ENCODE measurements around the gene HPCA.

Gene HPCA

DNA sequence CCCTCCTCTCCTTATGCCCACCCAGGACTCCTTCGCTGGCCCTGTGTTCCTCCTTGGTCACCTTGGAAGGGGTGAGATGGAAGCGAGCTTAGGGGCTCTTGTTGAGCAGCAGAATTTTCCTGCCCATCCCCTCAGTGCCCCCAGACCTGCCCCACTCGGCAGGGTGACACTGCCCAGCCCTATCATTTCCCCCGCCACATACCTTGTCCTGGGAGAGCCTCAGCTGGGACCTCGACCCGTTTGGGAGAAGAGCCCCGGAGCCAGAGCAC, 14.2 kb upstream of the HPCA start:
- H3K27me3 ChIP-seq (ENCODE audit: low read length): 0 out of 2 replicates have a peak, but pooled peaks cover 4% of the 10 kb centered on the region
- no peak overlapping the region for H3K9ac ChIP-seq (ENCODE audit: low read length)
- no peak overlapping the region for H3K27ac ChIP-seq (ENCODE audit: low read depth, low read length)
- H3K4me2 ChIP-seq (ENCODE audit: low read depth, low read length, poor library complexity, severe bottlenecking): no peak overlapping the region
- no peaks in the 10 kb centered on the region for H4K20me1 ChIP-seq (ENCODE audit: low read depth, low read length)
- no peak overlapping the region for H2AFZ ChIP-seq (ENCODE audit: low read depth, low read length, severe bottlenecking)
- H3K4me3 ChIP-seq (ENCODE audit: insufficient read depth, low read length, poor library complexity, severe bottlenecking): no peak overlapping the region
- H3K9me3 ChIP-seq (ENCODE audit: insufficient read depth, low read length): no peaks in the 10 kb centered on the region
- H3K79me2 ChIP-seq (ENCODE audit: insufficient read depth, low read length): no peaks in the 10 kb centered on the region
- TF ChIP-seq, protein P1, sequence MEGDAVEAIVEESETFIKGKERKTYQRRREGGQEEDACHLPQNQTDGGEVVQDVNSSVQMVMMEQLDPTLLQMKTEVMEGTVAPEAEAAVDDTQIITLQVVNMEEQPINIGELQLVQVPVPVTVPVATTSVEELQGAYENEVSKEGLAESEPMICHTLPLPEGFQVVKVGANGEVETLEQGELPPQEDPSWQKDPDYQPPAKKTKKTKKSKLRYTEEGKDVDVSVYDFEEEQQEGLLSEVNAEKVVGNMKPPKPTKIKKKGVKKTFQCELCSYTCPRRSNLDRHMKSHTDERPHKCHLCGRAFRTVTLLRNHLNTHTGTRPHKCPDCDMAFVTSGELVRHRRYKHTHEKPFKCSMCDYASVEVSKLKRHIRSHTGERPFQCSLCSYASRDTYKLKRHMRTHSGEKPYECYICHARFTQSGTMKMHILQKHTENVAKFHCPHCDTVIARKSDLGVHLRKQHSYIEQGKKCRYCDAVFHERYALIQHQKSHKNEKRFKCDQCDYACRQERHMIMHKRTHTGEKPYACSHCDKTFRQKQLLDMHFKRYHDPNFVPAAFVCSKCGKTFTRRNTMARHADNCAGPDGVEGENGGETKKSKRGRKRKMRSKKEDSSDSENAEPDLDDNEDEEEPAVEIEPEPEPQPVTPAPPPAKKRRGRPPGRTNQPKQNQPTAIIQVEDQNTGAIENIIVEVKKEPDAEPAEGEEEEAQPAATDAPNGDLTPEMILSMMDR (IDR thresholded peaks at IDR 0.05; ENCODE audit: insufficient read depth, low read length, poor library complexity, severe bottlenecking): no peak
- H3F3A ChIP-seq (ENCODE audit: insufficient read depth): no peaks in the 10 kb centered on the region
- H3K36me3 ChIP-seq (ENCODE audit: low read length): no peaks in the 10 kb centered on the region
- H3K9me2 ChIP-seq (replicated peaks; ENCODE audit: insufficient read depth, low read length): no peaks in the 10 kb centered on the region

DNA sequence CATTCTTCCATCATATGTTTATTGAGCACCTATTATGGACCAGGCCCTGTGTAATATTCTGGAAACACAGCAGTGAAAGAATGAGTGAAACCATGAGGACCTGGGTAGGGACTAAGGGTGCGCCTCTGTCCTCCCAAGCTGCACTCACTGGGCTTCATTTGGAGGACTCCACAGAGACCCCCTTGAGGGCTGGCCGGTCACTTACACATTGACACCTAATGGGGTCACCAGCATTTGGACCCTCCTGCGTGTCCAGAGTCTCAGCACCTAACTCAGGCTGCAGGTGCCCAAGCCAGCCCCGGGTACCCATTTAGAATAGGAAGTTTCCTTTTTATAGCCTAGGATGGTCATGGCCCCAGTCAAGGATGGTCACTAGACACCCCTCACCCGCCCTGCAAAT, 12.8 kb upstream of the HPCA start:
- H3K27ac ChIP-seq (ENCODE audit: low read depth, low read length): no peak overlapping the region
- H3K9me3 ChIP-seq (ENCODE audit: insufficient read depth, low read length): no peaks in the 10 kb centered on the region
- no peak overlapping the region for H3K9ac ChIP-seq (ENCODE audit: low read length)
- no peaks in the 10 kb centered on the region for H4K20me1 ChIP-seq (ENCODE audit: low read depth, low read length)
- H2AFZ ChIP-seq (ENCODE audit: low read depth, low read length, severe bottlenecking): no peak overlapping the region
- H3K9me2 ChIP-seq (replicated peaks; ENCODE audit: insufficient read depth, low read length): no peaks in the 10 kb centered on the region
- H3K79me2 ChIP-seq (ENCODE audit: insufficient read depth, low read length): no peaks in the 10 kb centered on the region
- H3F3A ChIP-seq (ENCODE audit: insufficient read depth): no peaks in the 10 kb centered on the region
- no peak for TF ChIP-seq EZH2phosphoT487 (conservative IDR thresholded peaks at IDR 0.05; ENCODE audit: low read length)
- TF ChIP-seq, protein P1 (IDR thresholded peaks at IDR 0.05; ENCODE audit: insufficient read depth, low read length, poor library complexity, severe bottlenecking): no peak
- no peak overlapping the region for H3K4me2 ChIP-seq (ENCODE audit: low read depth, low read length, poor library complexity, severe bottlenecking)
- H3K4me3 ChIP-seq (ENCODE audit: insufficient read depth, low read length, poor library complexity, severe bottlenecking): no peak overlapping the region
- 0 out of 2 replicates have a peak, but pooled peaks cover 4% of the 10 kb centered on the region for H3K27me3 ChIP-seq (ENCODE audit: low read length)
- no peaks in the 10 kb centered on the region for H3K36me3 ChIP-seq (ENCODE audit: low read length)

DNA sequence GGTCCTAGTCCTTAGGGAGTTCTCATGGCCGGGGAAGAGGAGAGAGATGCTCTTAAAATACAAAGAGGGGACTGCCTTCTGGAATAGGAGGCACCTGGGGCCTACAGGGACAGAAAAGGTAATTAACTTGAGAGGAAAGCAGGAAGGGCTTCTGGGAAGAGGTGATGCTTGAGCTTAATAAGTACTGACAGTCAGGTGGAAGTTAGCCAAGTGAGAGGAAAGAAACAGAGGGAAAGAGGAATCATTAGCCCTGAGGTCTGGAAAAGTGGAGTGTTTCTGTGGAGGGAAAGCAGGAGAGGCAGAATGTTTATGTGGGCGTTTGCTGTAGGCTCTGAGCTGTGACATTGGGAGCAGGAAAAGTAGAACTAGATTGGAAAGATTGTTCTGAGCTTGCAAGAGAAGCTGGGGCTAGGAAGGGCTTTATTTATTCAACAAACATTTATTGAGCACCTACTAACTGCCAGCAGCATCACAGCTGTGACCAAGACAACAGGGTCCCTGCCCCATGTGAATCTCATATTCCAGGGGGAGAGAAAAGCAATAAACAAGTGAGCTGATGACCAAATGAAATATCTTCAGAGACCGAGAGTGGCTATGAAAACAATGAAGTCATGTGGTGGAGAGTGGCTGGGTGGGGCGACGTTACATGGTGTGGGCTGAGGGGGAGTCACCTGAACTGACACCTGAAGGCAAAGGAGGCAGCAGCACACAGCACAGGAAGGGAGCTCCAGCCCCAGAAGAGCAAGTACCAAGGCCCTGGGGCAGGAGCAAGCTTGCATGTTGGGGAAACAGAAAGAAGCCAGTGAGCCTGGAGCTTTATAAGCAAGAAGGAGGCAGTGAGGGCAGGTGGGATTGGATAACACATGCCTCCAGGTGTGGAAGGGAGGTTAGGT, 11.2 kb upstream of the HPCA start:
- Histone ChIP-seq H3K36me3 (ENCODE audit: low read length) (no peaks in the 10 kb centered on the region), H3K4me2 (ENCODE audit: low read depth, low read length, poor library complexity, severe bottlenecking) (no peak overlapping the region), H4K20me1 (ENCODE audit: low read depth, low read length) (no peaks in the 10 kb centered on the region), H3K79me2 (ENCODE audit: insufficient read depth, low read length) (no peaks in the 10 kb centered on the region), H3K9me2 (replicated peaks; ENCODE audit: insufficient read depth, low read length) (no peaks in the 10 kb centered on the region), H3K27ac (ENCODE audit: low read depth, low read length) (no peak overlapping the region), H3K9me3 (ENCODE audit: insufficient read depth, low read length) (no peaks in the 10 kb centered on the region), H3K9ac (ENCODE audit: low read length) (no peak overlapping the region), H3F3A (ENCODE audit: insufficient read depth) (no peaks in the 10 kb centered on the region), H3K4me3 (ENCODE audit: insufficient read depth, low read length, poor library complexity, severe bottlenecking) (no peak overlapping the region), H3K27me3 (ENCODE audit: low read length) (0 out of 2 replicates have a peak, but pooled peaks cover 4% of the 10 kb centered on the region), H2AFZ (ENCODE audit: low read depth, low read length, severe bottlenecking) (no peak overlapping the region)
- no peak for TF ChIP-seq EZH2phosphoT487 (conservative IDR thresholded peaks at IDR 0.05; ENCODE audit: low read length)
- TF ChIP-seq, protein P1 (IDR thresholded peaks at IDR 0.05; ENCODE audit: insufficient read depth, low read length, poor library complexity, severe bottlenecking): no peak

Measured in SU-DHL-6 (cell line).